Activated T-helper 1 cell treated with anti-CD3 and anti-CD28 coated beads, Interleukin-2, amount 50 U/mL, for 16 hours (primary cell): ENCODE measurements around the gene MYH10.
A peak's percentile ranks its signal among the peaks of the same experiment; 100 is the strongest.

ENCODE experiments used
- DNase-seq, 2 donors: peaks; one replicate each; pipeline ENCODE4 v3.0.0-alpha.2; 2020; ENCODE audit warnings: low read depth in 1 of 2, low spot score in 1 of 2

The MYH10 gene

DNA sequence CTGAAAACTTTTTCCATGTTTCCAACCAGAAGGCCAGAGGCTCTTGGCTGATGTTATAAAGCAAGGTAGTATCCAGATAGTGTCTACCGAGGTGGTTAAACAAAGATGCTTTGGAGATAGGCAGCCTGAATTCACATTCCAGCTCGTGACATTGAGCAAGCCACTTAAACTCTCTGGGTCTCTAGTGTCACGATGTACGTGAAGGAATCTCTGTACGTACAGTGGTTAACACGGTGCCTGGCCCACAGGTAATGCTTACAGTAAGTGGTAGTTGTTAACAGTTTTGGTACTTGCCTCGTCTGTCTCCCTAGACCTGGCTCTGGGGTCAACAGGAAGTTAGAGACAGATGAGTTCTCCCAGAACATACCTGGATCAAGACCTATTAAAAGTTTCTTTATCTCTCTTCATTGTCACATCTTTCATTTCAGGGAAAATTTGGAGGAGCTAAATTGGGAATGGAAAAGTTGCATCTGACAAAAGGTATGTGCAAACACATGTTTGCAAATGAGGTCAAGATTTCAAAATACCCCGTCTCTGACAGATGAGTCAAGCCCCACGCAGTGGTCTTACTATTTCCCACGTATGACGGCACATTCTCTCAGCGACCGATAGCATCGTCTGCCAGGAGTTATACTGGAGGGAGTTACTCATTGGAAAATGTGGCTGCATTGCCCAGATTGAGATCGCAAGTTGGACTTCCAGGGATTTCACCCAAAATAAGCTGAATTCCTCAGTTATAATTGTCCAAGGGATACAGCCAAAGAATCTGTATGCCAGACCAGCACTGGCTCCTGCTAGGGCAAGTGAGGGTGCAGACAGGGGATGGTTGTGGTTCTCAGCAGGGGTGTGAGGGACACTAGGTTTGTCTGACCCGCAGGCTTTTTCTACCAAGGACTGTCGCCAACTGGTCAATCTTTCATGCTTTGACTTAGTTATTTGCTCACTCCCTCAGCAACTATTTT lies 18.9 kb upstream of the MYH10 start:
- no peak for DNase-seq

DNA sequence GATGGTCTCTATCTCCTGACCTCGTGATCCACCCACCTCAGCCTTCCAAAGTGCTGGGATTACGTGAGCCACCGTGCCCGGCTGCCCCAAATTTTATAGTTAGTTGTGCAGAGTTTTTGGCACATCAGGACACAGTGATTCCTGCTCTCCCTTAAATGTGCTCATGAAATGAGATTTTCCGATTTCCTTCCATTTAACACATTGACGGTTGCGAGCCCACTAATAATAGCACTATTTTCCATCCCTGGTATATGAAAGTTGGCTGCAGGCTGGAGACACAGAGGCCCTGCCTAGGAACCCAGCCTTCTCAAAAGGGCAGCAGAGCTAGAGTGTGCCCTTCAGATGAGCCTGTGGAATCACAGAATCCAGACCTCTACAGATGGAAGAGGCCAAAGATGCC lies 17.4 kb upstream of the MYH10 start:
- DNase-seq: no peak

DNA sequence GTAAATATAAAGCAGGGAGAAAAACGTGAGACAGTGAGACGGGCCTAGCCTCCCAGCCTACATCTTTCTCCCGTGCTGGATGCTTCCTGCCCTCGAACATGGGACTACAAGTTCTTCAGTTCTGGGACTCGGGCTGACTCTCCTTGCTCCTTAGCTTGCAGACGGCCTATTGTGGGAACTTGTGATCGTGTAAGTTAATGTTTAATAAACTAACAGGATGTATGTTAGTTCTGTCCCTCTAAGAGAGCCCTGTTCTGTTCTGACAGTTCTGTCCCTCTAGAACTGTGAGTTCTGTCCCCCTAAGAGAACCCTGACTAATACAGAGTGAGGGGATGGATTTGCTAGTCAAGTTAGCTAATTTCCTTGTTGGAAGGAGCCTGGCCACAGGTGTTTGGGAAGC lies 16.7 kb upstream of the MYH10 start:
- no peak for DNase-seq

DNA sequence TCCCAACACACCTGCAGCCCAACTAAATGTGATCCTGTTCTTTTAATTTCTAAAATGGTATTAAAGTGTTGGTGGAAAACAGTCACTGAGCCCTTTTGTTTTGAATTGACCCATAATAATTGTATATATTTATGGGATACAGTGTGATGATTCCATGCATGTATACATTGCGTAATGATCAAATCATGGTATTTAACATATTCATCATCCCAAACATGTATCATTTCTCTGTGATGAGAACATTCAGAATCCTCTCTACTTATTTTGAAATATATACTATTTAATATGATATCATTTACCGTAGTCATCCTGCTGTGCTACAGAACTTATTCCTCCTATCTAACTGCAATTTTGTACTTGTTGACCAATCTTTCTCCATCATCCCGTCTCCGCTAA lies 14.0 kb upstream of the MYH10 start:
- DNase-seq: no peak

DNA sequence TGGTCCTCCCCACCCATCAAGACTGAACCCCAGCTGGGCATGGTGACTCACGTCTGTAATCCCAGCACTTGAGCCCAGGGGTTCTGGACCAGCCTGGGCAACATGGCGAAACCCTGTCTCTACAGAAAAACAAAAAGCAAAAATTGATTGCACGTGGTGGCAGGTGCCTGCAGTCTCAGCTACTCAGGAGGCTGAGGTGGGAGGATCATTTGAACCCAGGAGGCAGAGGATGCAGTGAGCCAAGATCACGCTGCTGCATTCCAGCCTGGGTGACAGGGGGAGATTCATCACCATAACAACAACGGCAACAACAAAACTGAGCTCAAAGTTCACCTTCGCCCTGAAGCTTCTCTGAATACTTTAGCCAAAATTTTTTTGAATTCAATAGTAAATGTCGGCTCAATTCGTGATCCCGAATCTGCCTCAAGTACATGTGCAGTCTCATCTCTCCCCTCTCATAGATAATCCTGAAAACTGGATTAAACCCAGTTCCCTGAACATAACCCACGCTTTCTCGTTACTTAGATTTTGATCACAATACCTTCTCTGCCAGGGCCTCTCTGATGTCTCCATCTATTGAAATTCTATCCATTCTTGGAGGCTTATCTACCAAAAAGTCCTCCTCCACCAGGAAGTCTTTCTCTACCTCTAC lies 13.5 kb upstream of the MYH10 start:
- no peak for DNase-seq

DNA sequence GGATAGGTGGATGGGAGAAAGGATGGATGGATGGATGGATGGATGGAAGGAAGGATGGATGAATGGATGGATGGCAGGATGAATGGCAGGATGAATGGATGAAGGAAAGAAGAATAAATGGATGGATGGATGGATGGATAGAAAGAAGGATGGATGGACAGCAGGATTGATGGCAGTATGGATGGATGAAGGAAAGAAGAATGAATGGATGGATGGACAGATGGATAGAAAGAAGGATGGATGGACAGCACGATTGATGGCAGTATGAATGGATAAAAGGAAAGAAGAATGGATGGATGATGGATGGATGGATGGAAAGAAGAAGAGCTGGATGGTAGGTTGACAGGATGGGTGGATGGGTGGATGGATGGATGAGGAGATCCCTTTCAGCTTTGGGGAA lies 9.2 kb upstream of the MYH10 start:
- no peak for DNase-seq

DNA sequence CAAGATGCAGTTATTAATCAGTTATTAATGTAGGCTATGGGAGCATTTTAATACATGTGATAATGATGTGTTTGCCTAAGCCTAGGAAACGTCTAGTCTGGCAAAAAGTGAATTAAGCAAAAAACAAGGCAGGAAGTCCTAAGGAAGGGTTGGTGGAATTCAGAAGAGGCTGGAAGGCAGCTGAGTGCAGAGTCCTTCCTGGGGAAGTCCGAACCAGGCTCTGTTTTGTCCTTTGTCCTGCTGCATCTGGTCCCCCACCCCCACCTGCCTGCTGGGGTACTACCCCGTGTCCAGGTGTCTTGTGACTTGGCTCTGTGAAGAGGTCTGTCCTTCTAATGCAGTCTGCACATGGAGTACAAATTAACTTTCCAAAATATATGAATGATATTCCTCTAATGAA lies 1.5 kb upstream of the MYH10 start:
- DNase-seq: no peak

DNA sequence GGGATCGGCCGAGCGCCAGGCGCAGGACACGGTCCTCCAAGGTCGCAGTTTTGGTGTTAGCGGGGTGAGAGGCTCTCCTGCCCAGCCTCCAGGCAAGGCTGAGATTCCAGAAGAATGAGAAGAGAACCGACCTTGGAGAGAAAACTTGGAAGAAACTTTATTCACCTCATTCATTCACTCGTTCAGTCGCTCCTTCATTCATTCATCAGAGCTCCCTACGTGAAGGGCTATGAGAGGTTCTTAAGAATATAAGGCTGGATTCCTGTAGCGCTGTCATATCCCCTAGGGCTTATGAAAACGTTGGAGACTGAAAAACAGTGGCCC lies 991 bp upstream of the MYH10 start:
- DNase-seq: no peak

DNA sequence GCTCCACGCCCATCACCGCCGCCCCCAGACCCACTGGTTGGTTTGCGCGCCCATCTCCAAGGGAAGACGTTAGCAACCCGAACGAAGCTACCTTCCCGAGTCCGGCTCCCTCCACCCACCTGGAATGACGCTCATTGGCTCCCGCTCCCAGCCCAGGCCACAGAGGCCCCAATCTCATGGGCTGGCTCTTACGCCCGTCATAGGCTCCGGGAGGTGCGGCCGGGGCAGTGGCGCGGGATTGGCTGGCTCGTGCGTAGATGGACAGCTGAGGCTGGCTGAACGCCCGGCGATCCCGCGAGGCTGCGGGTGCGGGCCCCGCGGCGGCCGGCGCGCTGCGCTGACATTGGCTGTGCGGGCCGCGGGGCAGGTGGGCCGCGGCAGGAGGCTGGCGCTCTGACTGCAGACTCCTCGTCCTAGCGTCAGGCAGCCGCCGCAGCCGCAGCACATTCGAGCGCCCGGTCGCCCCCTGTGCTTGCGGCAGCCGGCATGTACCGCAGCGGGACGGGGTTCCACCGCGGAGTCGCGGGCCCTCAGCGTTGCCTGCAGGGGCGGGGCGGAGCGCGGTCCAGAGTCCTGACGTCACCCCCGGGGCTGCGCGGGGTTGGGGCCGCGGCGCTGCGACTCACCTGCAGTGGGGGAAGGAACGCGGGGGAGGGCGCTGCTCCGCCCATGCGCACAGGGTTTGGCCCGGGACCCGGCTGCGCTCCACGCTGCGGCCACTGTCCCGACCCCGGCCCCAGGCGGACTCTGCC lies 453 bp upstream of the MYH10 start:
- DNase-seq: peak; percentile 52 to 78

DNA sequence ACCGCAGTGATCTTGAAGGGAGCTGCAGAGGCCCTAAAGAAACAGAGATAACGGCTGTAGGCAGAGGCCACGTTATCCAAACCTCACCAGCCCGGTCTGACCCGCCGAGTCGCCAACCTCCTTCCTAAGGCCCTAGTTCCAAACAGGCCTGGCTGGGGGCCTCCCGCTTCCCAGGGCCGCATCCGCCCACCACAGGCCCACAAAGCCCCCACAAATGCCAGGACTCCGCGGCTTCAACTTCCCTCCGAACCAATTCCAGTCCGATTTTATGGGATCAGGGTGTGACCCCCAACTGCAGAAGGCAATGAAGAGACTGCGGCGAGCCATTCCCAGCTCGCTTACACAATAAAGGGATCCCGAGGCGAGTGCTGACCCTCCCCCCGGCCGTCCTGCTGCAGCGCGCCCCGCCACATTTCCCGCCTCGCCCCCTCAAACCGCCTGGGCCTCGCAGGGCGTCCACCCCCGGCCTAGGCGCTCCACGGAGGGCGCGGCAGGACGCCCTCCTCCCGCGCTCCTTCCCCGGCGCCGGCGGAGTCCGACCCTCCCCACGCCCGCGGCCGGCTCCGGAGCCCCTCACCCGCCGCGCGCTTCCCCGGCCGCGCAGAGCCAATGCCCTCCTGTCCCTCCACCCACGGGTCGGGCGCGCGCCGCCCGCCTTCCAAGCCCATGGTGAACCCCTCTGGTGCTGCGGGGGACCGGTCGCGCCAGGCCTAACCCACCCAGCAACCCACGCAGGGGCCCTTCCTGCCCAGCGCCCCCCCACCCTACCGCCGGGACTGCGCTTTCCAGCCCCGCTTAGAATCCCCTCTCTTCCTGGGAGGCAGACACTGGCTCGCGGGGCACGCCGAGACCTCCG lies 926 bp downstream of the MYH10 start:
- no peak for DNase-seq

DNA sequence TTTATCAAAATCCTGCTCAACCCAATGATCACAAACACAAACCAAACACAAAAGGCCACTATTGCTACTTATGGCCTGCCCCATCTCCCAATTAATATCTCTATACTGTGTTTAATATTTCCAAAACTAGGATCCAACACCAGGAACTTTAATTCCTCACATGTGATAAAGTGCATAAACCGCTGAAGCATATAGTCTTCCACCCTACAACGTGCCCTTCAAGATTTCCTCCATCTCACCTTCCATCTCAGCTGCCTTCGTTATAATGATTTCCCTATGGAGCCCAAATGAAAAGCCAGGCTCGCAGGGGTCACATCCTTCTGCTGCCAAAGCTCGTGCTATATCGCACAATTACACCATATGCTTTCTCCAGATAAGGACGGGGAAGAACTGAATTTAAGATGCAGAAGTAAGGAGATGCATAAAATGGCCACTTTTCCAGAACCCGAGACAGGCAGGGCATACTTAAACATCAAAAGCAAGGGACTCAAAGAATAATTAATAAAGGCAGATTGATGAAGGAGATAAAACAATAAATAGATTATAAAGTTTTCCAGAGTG lies 1.8 kb downstream of the MYH10 start:
- no peak for DNase-seq

DNA sequence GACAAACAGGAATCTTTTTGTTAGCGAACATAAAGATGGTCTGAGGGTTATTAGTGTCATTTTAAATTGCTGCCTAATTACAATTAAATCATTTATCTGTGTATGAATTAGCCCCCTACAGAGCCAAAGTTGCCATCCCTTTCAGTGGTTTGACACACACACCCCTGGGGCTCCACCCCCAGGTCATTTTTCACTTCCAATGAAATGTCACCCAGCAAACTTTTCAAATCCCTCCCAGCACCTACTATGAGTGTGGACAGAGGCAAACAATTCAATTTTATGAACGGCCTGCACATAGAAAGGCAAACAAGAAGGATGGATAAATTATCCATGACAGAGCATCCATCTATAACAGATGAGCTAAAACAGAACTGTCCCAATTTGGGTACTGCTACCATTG lies 2.4 kb downstream of the MYH10 start:
- DNase-seq: no peak

DNA sequence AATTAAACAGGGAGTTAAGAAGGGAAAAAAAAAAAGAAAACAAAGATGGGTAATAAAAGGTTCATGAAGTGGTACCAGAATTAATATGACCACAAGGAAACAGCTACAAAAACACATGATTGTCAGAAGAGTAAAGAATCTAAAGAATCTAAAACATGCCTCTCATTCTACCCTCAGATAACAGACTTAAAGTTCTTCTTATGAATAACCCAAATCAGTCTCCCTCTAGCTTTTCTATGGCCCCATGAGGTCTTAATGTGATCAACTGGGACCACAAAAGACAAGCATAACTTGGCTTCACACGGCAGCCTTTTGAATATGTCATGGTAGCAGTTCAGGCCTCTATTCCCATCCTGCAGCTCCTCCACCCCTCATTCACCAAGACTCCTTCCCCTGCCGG lies 6.9 kb downstream of the MYH10 start:
- no peak for DNase-seq

DNA sequence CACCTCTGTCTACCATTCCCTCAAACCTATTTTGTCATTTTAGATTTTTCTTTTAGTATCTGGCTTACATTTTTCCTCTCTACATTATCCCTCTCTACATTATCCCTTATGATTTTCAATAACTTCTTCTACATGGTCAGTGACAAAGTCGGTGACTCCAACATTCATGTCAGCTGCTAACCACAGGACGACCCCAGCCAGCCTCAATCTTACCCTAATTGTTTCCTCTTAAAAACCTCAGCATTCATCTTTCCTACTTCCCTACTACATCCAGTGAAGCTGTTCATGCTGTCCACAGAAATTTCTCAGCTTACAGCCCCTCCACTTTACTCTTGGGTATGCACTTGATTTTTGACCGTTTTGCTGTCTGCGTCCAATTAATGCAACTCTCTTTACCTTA lies 8.3 kb downstream of the MYH10 start:
- DNase-seq: no peak

DNA sequence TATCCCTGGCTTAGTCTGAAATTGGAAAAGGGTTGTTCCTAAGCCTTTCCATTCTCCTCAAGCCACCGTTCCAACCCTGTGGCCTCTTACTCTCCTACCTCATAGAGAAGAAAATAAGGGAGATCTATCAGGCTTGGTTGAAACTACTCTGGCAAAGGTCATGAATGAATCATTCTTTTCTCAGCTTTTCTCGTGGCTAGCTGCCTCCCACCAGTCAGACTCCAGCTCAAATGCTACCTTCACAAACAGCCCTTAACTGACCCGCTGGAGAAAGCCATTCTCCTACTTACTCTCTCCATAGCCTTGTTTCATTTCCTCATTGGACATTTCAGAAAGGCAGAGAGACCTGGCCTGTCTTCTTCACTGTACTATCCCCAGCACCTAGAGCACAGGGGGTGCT lies 8.9 kb downstream of the MYH10 start:
- DNase-seq: no peak

DNA sequence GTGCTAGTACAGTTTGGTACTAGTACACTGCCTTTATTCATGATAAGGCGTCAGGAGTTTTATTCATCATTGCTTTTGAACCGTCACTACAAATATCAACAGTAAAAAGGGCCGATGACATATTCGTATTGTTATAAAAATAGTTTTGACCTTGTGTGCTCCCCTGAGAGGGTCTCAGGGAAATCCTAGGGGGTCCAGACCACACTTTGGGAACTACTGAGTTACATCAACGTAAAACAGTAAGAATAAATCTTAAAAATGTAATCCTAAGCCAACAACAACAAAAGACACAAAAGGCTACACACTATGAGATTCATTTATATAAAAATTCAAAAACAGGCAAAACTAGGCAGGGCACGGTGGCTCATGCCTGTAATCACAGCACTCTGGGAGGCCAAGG lies 11.2 kb downstream of the MYH10 start:
- DNase-seq: no peak

DNA sequence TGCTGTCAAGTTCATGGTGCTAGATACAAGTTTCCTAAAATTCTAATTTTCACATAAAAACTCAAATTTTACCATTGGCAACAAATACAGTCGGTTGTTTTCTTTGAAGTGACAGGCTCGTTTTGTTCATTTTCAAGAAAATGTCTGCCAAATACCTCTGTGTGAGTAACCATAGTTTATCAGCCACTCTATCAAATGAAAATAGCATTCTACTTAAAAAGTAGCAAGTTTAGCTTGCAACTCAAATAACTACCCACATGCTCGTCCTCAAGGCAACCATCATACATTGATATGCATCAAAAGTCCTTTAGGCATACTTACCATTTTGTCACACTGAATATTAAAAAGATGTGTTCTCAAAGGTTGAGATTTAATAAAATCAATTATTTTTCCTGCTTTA lies 11.7 kb downstream of the MYH10 start:
- DNase-seq: no peak

DNA sequence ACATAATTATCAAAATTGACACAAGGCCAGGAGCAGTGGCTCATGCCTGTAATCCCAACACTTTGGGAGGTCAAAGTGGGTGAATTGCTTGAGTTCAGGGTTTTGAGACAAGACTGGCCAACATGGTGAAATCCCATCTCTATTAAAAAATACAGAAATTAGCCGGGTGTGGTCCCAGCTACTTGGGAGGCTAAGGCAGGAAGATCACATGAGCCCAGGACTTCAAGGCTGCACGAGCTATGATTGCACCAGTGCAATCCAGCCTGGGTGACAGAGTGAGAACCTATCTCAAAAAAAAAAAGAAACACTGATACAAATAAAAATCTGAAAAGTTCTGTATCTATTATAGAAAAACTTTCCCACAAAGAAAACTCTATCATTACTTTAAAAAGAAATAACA lies 15.5 kb downstream of the MYH10 start:
- no peak for DNase-seq

DNA sequence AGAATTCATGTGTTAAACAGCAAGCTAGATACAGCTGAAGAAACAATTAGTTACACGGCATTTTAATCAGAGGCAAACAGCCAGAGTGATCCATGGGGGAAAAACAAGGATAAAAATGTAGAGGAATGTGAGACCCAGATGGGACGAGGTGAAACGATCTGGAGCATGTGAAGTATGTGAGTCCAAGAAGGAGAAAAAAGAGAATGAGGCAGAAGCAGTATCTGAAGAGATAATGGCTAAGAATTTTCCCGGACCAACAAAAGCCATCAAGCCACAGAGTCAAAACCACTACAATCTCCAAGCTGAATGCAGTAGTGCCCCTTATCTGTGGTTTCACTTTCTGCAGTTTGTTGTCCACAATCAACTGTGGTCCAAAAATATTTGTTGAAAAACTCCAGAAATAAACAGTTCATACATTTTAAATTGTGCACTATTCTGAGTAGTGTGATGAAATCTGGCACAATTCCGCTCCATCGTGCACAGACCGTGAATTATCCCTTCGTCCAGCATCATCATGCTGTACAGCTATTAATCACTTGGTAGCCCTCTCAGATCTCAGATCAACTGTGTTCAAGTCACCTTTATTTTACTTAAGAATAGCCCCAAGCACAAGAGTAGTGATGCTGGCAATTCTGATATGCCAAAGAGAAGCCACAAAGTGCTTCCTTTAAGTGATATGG lies 18.8 kb downstream of the MYH10 start:
- no peak for DNase-seq

DNA sequence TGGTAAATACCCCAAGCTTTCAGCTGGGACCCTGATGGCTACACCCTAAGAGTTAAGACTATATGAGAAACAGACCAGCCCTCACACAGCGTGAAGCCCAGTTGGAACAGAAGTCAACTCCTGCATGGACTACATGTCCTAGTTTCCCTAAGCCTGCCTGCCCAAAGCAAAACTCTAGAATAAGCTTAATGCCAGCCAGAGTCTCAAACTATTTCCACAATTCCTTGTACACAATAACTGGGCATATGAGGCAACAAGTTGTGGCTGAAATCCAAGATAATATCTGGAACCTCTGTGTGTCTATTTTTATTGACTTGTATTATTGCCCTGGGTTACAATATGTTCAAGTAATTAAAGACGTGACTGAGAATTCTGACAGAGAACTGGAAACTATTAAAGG lies 19.4 kb downstream of the MYH10 start:
- DNase-seq: no peak
